ENCODE data around the gene FBXW7.

The FBXW7 gene

DNA sequence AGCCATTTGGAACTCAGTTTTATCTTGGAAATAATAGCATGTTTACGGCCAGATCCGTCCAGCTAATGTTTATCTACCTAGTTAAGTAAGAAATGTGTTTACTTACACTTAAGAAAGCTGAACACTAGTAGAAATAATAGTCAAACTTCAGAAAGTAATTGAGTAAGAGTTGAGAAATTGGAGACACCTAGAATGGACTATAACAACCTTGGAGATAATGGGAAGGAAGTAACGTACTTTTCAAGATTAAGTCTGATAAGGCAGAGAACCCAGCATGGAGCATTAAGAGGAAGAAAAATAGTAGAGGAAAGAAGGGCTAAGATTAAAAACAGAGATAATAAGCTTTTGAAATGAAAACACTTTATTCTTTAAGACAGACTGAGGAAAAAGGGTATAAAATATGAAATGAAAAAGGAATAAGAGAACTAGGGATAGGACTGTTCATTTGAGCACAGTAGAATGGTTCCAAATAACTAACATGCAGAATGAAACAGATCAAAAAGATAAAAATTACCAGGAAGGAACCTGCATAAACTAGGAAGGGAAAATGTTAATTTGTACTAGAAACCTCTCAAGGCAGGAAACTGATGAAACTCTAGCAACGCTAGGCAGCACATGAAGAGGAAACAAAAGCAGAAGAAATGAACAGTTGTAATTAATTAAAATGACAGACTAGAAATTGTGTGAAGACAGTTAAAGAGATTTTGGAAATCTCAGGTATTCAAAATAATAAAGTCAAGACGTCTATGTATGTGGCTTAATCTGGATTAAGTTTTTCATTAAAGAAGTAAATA, 71.7 kb downstream of the FBXW7 start:
- no peak for DNase-seq

DNA sequence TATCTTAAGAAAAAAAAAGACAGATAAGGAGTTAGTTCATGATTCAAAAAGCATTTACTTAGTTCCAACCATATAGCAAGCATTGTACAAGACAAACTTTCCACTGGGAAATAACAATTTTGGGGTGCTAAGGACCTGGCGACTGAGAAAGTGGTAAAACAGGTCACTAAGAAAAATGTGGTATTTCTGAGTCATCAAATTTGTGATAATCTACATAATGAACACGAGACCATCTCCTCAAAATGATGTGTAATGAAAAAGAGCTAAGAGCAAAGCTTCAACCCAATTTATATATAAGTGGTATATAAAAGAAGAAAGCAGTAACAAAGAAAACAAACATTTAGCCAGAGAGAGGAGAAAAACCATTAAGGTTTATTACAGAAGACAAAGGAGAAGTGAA, 72.3 kb downstream of the FBXW7 start:
- DNase-seq, result no peak

DNA sequence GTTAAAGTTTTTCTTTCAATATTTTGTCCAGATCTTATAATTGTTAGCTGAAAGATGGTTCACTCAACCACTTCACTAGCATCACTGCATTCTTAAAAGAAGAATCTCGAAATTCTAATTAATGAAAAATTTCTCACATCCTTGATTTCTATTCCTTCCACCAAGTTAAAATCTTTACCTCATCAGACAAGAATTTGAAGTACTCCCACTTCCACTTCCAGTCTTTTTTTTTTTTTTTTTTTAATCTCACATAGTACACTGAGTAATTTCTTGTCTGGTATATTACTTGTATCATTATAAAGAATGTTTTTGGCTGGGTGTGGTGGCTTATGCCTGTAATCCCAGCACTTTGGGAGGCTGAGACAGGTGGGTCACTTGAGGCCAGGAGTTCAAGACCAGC, 73.2 kb downstream of the FBXW7 start:
- DNase-seq, result no peak

DNA sequence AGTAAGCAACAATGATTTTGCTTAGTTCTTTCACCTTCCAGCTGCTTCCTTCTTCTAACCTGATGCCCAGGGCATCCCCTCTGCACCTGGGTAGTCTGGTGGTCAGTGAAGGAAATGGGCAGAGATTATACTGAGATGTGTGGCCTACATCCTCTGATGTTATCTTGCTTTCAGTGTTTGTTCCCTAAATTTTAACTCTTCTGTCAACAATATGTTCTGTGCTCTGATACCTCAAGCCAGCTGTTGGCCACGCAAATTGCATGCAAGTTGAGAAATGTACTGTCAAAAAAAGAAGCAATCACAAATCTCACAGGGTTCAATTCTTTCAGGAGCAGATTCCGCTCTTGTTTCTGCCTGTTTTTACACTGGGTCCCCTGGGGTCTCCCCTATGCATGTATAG, 73.8 kb downstream of the FBXW7 start:
- DNase-seq, result no peak

DNA sequence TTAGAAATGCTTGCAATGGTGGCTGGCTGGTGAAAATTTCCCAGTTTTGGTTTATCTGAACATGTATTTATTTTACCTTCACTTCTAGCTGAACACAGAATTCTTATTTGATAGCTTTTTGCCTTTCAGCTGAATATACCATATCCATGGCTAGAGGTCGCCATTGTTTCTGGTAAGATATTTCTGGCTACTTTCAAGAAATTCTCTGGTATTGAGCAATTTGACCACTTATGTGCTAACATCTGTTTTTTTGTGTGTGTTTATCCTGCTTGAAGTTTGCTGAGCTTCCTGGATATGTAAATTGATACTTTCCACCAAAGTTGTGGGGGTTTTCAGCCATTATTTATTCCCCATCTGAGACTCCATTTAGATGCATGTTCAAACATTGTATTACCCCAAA, 75.4 kb downstream of the FBXW7 start:
- peak; percentile 73 for DNase-seq

DNA sequence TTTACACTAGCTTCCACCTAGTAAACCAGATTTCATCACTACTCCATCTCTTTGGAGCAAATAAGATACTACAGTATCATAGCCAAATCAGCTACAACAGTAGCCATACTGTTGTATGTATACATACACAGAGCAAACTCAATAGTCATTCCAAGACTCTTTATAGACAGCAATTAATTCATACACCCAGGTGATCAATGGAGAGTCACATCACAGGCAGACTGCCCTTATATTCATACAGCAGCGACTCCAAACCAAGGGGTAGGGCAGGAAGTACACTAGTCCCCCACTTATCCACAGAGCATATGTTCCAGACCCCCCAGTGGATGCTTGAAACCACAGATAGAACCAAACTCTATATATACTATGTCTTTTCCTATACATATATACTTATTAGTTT, 76.6 kb downstream of the FBXW7 start:
- DNase-seq, result no peak

DNA sequence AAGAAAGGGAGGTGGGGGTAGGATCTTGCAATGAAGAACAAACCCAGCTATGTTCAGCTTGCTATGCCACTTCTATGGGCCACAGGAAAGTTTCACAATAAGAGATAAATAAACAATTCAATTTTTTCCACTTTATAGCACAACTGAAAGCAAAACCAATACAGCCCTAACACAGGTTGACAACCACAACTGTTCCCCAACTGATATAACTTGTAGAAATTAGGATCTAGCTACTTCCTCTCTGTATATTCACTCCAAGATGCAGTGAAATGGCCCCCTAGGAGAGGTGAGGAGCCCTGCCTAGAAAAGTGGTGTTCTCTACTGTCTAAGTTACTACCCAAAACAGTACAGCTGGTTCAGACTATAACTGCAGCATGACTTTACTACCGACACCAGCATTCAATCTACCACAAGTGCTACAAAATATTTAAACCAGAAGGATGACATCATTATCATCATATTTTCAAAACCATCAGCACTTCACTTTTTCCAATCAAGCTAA, 77.0 kb downstream of the FBXW7 start:
- no peak for DNase-seq

DNA sequence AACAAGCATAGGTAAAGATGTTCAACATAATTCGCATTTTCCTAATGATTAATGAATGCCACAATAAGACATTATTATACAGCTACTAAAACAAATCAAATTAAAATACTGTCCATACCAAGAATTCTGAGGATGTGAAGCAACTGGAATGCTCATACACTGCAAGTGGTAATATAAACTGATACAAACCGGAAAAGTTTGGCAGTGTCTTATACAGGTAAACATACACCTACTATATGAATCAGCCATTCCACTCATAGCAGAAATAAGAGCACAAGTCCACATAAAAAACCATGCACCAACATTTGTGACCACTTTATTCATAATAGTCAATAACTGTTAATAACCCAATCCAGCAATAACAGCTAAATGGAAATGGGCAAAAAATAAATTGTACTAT, 79.3 kb downstream of the FBXW7 start:
- no peak for DNase-seq

DNA sequence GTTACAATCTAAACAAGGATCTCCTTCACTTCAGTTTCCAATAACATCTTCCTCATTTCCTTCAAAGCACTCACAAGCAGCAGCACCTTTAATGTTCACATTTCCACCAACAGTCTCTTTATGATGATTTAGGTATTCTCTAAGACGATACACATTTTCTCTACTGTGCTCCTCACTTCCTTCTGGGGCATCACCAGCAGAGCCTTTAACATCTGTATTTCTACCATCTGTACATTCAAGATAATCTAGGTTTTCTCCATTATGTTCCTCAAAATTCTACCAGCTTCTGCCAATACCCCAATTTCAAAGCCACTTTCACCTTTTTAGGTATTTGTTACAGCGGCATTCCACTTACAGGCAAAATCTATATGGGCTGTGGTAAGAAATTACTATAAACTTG, 80.6 kb downstream of the FBXW7 start:
- DNase-seq, result no peak

DNA sequence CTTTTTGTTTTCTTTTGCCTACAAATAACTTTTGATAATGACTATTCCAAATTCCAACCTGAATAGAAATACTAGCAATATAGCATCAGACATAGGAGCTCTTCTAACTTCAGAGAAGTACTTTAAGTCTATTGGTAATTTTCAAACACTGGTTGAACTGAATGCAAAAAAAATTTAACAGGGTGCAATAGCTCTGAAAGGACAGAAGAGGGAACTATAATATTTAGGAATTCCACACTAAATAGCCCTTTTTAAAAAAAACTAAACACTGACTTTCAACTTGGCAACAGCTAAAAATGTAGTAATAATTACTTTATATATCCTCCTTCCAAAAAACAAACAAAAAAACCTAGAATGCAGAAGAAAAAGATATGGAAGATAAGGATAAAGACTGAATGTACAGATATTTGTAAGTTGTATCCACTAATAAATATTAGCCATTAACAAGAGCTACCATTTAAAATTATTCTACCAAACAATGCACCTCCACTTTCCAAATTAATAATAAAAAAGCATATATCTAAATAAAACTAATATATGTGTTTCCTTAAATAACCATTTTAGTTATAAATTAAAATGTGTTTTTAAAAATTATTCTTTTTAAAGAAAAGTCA, 81.4 kb downstream of the FBXW7 start:
- DNase-seq, result peak; percentile 40

DNA sequence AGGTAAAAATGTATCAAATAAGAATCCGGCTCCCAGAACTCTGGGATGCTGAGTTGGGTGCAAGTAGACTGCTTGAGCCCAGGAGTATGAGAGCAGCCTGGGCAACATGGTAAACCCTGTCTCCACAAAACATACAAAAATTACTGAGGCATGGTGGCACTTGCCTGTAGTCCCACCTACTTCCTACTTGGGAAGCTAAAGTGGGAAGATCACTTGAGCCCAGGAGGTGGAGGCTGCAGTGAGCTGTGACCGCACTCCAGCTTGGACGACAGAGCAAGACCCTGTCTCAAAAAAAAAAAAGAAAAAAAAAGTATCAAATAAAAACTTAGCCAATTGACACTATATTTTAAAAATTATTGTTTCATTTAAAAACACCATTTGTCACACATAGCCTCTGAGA, 84.4 kb downstream of the FBXW7 start:
- no peak for DNase-seq

DNA sequence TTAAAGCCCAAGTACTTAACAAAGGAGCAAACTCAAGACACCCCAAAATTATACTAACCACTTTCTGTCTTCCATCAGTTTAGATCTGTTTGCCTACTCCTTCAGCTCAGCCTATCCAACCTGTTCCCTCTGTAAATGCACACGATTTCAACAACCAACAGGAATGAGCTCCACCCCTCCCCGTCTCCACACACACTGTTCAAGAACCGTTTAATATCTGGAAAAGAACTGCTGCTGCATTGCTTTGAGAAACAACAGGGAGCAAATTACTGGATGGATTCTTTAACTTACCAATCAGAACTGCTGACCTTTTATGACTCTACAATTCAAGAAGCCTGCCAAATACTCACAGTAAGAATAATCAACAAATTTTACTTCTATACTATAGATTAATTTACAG, 87.0 kb downstream of the FBXW7 start:
- no peak for DNase-seq

DNA sequence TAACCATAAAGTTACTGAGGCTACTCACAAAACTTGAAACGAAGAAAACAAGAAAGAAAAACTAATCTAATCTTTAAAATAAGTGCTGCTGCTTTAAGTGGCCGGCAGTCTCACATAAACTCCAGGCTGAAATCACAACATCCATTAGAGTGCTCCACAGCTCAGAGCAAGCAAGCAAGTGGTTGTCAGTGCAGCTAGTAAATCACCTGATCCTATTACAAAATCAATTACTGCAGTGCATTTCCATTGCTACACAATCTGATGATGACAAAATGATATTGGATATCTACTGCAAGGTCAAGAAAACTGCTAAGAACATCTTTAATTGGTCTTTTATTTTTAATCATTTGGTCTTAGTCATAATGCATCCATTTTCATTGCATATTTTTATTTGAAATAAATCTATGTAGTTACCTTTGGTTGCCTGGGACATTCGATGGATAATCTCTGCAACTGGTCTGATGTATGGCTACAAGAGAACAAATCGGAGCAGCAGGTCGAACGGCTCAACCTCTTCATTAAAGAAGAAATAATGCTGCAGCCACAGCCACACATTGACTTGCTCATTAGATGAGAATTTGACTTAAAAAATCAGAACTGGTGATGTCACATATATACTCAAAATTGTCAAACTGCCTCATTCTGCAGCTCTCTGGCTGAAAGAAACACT, 87.7 kb downstream of the FBXW7 start:
- DNase-seq, result no peak

DNA sequence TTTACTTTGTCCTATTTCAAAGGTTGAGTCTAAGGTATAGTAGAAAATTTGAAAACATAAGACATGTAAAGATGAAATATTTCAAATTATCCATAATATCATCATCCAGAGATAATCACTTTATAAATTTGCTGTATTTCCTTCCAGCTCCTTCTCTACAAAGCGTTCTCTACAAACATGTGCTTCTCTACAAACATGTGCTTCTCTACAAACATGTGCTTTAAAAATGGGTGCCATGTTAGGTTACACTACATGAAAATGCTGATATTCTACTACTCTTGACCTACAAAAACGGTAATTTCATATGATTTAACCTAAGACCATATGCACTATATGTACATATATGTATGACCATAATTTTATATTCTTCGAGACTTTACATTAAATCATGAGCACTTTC, 92.0 kb downstream of the FBXW7 start:
- DNase-seq, result no peak

DNA sequence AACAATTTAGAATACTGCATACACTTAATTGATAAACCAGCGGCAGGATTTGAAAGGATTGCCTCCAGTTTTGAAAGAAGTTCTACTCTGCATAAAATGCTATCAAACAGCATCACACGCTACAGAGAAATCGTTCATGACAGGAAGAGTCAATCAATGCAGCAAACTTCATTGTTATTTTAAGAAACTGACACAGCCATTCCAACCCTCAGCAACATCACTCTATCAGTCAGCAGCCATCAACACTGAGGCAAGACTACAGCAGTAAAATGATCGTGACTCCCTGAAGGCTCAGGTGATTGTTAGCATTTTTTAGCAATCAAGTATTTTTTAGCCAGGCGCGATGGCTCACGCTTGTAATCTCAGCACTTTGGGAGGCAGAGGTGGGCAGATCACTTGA, 98.3 kb downstream of the FBXW7 start:
- no peak for DNase-seq

DNA sequence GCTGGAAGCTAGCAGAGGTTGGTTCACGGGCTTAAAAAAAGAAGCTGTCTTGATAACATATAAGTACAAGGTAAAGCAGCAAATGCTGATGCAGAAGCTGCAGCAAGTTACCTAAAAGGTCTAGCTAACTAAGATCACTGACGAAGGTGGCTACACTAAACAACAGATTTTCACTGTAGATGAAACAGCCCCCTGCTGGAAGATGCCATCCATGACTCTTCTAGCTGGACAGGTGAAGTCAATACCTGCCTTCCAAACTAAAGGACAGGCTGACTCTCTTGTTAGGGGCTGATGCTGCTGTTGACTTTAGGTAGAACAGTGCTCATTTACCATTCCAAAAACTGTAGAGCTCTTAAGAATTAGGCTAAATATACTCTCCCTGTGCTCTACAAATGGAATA, 99.5 kb downstream of the FBXW7 start:
- no peak for DNase-seq

DNA sequence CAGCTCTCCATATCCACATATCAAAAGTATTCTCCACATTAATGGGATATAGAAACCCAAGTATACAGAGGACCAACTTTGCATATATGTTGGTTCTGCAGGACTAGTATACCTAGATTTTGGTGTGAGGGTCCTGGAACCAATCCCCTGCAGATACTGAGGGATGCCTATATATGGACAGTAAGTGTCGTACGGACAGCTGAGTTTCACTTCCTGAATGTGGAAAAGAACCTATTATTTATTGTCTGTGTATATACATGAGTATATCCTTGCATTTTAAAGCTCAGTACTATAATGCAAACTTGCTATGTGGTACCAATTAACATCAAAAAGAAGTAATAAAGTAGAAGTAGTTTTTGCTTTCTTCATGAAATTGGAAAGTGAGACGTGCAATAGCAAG, 101.9 kb downstream of the FBXW7 start:
- DNase-seq, result no peak

DNA sequence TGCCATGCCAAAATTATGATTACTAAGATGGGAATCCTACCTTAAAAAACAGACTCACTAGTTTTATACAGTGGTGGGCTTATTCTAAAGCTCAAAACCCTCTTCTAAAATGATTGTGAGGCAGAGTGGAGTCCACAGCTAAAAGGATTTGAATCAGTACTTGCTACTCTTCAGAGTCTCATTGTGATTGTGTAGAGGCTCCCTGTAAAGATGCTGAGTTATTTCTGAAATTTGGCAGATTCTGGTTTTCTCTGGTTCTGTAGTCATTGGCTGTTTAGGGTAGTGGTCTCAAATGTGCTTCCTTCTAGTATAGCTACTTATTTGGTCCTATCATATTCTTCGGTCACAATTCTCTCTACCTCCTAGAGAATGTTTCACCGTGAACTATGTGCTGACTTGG, 104.1 kb downstream of the FBXW7 start:
- no peak for DNase-seq

DNA sequence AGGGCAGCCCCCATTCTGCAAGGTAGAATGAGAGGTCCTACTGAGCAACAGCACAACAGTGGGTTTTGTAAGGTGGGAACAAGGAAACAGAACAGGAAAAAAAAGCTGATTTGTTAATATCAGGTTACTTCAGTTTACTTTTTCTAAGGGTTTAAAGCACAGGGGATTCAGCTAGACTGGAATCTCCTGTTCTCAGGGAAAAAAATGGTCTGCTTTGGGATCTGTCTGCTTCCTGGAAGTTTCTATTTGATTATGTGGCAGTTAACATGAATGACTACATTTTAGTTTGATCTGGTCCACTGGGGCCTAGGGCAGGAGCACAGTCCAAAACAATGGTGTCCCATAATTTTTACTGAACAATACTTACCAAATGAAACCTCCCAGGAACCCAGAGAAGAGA, 104.6 kb downstream of the FBXW7 start:
- no peak for DNase-seq

DNA sequence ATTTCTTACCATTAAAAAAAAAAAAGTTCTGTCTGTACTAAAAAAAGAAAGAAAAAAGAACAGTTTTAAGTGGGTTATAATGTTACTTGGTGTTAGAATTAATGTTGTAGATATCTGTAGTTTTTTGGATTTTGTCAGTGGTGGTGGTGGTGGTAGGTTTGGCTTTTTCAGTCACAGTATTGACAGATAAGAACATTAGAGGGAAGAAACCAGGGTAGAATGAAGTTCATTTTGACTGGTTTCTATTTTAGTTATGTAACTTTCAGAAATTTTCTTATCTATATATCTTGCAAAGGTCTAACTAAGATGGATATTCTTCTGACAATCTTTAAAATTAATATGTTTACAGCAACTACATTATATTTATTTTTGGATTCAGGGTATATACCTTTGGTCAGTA, 105.4 kb downstream of the FBXW7 start:
- no peak for DNase-seq

DNA sequence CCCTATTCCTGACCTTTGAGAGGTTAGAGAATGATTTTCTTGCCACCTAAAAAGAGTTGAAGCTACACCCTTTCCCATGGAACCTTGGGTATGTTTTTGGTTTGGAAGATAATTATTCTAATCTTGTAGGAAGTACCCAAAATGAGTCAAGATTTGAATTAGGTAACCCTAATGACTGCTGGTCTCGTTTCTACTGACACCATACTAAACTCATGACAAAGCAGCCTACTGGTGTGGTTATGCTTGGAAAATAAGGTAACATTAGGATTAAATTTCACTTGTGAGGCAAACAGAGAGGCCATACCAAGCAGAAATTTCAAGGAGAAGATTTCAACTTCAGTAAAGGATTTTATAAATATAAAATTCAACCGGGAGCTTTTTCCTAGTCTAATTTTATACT, 107.9 kb downstream of the FBXW7 start:
- DNase-seq, result no peak

DNA sequence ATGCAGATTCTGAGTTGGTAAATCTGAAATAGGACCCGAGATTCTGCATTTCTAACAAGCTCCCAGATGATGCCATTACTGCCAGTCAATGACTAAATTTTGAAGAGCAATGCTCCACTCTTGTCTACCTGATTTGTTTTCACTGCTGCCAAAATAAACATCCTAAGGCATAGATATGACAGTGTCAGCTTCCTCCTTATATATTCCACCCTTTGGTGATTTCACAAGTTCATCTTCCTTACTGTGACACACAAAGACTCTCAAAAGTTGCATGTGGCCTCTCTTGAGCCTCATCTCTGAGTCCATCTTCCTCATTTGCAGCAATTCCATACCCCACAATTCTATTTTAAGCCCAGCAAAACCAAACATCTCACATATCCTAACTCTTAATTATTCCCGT, 110.9 kb downstream of the FBXW7 start:
- no peak for DNase-seq

DNA sequence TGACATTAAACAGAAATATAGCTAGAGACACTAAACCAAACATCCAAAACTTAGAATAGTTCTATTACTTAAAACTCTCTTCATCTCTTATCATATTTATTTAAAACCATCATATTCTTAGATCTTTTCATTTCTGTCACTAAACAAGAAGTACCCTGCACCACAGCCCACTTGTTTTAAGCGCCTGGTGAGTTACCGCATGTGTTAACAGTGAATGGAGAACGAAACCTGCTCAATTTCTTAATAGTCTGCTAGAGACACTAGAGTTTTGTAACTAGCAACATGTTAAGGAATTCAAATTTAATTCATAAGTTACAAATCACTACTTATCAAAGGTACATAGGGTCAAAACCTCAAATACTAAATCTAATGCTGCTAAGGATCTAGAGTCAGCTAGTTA, 111.5 kb downstream of the FBXW7 start:
- DNase-seq, result no peak

DNA sequence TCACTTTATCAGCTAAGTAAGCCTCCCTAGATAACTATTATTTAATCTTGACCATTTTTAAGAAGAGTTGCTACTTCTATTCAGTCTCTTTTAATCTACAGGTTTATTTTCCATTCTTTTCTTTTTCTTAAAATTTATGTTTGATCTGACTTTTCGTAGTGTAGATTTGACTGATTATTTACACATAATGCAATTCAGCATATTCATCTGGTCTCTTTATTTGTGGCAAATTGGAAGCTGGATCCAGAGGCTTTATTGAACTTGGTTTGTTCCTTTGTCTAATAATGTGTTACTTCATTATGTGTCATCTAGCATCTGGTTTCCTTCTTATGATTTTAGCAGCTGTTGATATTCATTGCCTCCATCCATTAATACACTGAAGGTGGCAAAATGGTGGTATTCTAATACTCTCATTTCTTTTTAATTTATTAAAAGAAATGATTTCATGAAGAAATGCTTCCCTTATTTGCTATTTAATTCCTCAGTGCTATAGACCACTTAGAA, 113.0 kb downstream of the FBXW7 start:
- DNase-seq, result no peak
